Adipose tissue (tissue), 3 donors: ENCODE results near the gene GPR17. TPM values are rescaled to one million over a fixed set of nuclear protein-coding genes. Genes with fewer than 3 reads are reported as not detected.
A peak's percentile ranks its signal among the peaks of the same experiment; 100 is the strongest.

Experiments
- H3K27ac ChIP-seq: one replicate; pipeline ENCODE4 v1.5.1; 2013; ENCODE audit warnings: low read depth, low read length
- WGBS, 3 donors: extraction: QIAGEN DNeasy Blood & Tissue Kit; methylation state at CpG; one replicate each; pipeline ENCODE4 v1.1.7; 2013; 5-methylcytosine and 5-hydroxymethylcytosine counted together
- polyA plus RNA-seq, 3 donors: library from polyadenylated mRNA; stranded (reverse); fragments of 200-250 nt; gene quantifications; one replicate each; pipeline ENCODE4 v1.2.3, GENCODE V29; 2013
- donor health status: healthy with polysubstance abuse.
- donor health status: Bipolar disorder and iron deficiency.
- donor health status: healthy.

Gene GPR17
- polyA plus RNA-seq, 3 donors: 0.10 to 2.4 (median 1.8) TPM

DNA sequence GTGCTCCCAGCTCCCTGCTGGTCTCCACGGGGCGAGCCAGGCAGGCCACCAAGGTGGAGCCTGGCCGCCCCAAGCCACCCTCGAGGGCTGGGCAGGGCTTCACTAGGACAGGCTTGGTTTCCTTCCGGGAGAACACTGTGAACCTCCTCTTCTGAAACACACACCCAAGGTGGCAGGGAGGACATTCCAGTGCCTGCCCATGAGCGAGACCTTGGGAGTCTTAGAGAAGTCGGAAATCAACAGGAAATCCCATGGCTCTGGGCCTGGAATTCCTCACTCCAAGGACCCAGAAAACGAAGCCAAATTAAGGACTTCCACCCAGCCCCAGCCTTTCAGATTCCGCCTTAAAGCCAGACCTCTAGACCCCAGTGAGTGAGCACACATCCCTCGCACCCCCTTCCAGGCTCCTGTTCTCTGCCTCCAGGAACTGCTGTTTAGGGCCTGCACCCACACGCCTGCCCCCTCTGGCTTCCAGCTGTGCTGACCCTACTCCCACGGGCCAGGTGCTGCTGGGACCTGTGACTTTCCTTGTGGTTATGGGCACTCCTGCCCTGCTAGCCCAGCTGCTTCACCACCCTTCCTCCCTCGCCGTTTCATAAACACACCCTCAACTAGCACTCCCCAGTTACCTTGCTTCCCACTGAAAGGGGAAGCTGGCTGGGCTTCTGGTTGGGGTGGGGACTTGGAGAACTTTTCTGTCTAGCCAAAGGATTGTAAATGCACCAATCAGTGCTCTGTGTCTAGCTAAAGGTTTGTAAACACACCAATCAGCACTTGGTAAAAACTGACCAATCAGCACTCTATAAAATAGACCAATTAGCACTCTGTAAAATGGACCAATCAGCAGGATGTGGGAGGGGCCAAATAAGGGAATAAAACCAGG lies 13.7 kb downstream of the GPR17 start:
- H3K27ac ChIP-seq: no peak overlapping the region
- WGBS, 3 donors: 59 to 73% (median 62%) methylated on average over 14 of the region's 14 CpGs

DNA sequence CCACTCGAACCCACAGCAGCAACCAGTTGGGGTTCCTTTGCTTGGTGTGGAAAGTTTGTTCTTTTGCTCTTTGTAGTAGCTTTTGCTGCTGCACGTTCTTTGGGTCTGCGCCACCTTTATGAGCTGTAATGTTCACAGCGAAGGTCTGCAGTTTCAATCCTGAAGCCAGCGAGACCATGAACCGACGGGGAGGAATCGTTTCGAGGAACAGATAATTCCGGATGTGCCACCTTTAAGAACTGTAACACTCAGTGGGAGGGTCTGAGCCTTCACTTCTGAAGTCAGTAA lies 14.3 kb downstream of the GPR17 start:
- peak overlapping the region; percentile 22 for H3K27ac ChIP-seq
- WGBS, 3 donors: 91 to 93% (median 92%) methylated on average over 10 of the region's 10 CpGs

DNA sequence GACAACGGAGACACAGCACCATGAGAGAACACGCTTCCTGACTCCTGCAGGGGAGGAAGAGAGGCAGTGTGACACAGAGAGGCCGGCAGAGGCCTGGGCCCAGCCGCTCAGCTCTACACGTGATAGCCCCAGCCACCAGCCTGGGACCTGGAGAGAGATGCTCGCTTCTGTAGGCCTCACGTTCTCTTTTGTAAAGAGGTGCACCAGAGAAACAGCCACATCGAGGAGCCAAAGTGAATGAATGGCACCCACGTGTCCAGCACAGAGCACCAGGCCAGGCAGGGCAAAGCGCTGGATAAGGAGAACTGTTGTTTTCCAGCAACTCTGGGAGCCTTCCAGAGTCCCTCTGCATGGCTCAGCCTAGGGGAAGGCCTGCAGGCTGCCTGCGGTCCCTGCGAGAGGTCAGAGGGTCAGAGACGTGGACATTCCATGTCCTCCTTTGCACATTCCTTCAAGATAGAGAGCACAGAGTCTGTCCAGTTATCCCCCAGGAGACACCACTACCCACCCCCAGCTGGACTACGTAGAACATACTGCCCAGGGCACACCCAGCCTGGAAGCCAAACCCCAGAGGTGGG lies 15.2 kb downstream of the GPR17 start:
- H3K27ac ChIP-seq: no peak overlapping the region
- 79 to 84% (median 83%) methylated on average over 14 of the region's 14 CpGs for WGBS, 3 donors

DNA sequence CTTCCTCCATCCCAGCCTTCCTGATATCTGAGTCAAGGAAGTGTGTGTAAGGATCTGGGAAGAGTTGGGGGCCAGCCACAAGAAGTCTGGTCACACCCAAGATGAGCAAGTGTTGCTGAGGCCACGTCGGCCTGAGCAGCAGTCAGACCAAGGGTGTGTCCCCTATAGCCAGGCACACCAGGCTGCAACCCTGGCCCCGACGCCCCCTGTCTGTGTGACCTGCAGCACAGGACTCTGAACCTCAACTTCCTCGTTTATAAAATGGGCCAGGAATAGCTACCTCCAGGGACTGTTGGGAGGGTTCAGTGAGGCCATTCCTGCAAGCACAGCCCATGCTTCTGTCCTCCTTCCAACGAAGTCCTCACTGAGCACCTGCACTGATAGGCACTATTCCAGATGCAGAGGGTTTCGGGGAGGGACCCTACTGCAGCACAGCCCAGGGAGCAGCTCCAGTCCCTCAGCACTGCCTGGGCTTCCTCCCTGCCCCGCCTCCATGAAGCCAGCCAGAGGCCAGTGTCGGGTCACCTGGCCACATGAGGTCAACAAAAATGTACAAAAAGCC lies 16.1 kb downstream of the GPR17 start:
- WGBS, 3 donors: 40 to 58% (median 52%) methylated on average over 9 of the region's 9 CpGs
- H3K27ac ChIP-seq: no peak overlapping the region

DNA sequence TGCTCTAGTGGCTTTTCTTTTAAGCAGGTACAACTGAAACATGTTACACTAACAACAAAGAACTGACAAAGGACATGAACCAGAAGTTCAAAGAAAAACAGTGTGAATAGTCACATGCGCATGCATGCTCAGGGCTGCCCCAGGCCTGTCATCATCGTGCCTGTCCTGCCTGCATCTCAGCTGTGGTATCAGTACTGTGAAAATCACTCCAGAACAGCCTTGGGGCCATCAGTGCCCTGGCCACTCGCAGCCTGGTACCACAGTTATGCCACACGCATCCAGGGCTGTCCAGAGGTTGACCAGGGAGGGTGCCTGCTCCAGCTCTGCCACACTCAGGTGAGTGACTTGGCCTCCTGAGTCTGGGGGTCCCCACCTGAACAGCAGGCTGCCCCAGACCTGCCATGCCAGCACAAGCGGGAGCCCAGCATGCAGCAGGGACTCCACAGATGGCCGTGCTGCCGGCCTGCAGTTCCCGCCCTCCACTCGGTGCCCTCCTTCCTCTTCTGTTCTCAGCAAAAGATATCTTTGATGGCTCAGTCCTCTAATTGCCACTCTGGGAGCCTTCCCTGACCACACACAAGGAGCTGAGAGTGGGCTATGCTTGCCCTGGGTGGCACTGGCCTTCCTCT lies 17.1 kb downstream of the GPR17 start:
- no peak overlapping the region for H3K27ac ChIP-seq
- WGBS, 3 donors: 76 to 80% (median 79%) methylated on average over 9 of the region's 9 CpGs

DNA sequence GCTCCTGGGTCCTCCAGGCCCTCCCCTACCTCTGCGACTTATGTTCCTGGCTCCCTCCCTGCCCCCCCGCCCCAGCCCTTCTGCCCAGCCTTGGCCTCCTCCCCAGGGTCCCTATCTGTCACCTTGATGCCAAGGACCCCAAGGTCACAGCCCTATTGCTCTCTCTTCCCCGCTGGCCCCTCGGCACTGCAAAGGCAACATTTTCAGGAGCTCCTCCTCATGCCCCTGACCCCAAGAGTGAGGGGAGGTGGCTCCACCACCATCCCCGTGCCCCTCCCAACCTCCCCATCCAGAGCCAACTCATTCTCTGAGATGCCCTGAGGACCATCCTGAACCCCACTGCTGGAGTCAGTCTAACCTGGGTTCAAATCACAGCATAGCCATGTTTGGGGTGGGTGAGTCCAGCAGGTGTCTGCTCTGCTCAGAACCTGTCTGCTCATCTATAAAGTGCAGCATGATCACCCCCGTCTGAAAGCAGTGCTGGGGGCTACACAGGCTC lies 17.7 kb downstream of the GPR17 start:
- H3K27ac ChIP-seq: no peak overlapping the region
- 69 to 71% (median 69%) methylated on average over 6 of the region's 6 CpGs for WGBS, 3 donors

DNA sequence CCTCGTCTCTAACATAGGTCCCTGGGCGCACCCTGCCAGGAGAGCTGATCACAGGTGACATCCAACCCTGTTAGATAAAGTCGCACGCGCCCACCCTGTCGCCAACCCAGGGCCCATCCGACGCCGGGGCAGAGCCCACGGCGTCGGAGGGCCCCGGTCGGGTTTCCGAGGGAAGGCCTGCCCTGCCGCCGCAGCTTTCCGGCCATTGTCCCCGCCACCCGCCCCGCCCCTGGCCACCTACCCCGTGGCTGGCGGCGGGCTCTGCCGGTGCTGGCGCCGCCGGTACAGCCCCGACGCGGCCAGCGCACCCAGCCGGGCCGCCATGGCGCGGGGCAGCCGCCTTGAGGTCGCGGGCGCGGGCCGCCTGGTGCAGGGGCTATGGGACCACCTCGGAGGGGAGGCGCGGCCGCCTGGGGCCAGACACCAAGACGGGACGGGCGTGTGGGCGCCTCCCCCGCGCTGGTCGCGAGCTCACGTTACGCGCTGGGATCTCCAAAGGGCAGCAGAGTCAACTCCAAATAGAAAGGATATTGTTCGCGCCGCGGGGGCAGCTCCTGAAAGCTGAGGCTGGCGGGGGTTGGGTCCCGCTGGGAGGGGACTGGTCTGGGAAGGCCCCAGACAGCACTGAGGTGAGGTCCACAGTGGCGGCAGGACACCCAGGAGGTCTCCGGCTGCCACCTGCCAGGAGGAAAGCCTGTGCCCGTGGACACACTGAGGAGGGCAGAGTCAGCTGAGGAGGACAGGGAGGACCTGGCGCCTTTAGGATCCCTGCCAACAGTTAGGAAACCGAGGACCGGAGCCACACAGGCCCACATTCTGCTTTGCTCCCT lies 18.3 kb downstream of the GPR17 start:
- WGBS, 3 donors: 16 to 27% (median 22%) methylated on average over 65 to 69 of the region's 69 CpGs
- no peak overlapping the region for H3K27ac ChIP-seq

DNA sequence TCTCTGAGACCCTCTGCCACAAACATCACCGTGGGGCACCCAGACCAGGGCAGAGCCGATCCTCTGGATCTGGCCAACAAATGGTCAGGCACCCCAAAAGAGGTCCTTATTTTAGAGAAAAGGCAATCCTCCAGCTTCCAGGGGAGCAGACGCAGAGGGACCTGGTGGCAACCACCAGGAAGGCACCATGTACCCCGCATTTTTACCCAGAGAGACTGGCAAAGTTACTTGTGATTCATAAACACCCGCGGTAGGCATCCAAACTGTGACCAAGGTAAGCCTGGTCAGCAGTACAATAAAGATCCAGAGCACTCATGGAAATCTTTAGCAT lies 18.9 kb downstream of the GPR17 start:
- 90 to 96% (median 90%) methylated on average over 6 of the region's 6 CpGs for WGBS, 3 donors
- no peak overlapping the region for H3K27ac ChIP-seq

DNA sequence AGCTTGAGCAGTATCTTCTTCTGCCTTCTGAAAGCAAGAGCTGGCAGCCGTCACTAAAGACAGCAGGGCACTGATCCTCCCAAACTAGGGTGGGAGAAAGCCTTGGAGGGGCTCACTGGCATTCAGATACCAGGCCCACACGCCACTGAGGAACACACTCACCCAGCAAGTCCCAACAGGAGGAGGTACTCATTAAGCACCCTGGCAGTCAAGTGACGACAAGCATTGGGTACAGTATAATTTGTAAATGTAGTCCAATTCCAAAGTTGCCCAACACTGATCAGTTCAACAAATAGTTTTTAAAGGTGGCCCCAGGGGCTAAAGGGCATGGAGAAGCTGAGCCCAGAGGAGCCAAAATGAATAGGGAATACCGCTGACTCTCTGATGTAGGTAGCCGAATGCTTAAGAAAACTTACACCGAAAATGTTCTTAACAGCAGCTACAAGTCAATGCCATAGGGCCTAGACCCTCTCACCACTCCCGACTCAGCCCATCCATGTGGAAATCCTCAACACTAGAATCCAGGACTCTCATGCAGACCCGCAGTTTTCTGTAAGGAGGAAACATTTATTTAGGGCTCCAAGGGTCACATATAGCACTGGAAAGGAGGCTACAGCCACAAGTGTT lies 19.4 kb downstream of the GPR17 start:
- H3K27ac ChIP-seq: no peak overlapping the region
- 89 to 94% (median 91%) methylated on average over 8 of the region's 8 CpGs for WGBS, 3 donors

DNA sequence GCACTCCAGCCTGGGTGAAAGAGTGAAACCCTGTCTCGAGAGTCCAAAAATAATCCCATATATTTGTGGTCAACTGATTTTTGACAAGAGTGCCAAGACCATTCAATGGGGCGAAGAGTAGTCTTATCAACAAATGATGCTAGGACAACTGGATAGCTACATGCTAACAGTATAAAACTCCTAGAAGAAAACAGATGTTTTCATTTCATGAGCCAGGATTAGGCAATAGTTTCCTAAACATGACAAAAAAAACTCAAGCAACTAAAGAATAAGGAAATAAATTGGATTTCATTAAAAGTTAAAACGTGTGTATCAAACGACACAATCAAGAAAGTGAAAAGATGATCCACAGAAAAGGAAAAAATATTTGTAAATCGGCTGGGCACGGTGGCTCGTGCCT lies 23.1 kb downstream of the GPR17 start:
- 73 to 77% (median 77%) methylated on average over 7 of the region's 7 CpGs for WGBS, 3 donors
- H3K27ac ChIP-seq: no peak overlapping the region

DNA sequence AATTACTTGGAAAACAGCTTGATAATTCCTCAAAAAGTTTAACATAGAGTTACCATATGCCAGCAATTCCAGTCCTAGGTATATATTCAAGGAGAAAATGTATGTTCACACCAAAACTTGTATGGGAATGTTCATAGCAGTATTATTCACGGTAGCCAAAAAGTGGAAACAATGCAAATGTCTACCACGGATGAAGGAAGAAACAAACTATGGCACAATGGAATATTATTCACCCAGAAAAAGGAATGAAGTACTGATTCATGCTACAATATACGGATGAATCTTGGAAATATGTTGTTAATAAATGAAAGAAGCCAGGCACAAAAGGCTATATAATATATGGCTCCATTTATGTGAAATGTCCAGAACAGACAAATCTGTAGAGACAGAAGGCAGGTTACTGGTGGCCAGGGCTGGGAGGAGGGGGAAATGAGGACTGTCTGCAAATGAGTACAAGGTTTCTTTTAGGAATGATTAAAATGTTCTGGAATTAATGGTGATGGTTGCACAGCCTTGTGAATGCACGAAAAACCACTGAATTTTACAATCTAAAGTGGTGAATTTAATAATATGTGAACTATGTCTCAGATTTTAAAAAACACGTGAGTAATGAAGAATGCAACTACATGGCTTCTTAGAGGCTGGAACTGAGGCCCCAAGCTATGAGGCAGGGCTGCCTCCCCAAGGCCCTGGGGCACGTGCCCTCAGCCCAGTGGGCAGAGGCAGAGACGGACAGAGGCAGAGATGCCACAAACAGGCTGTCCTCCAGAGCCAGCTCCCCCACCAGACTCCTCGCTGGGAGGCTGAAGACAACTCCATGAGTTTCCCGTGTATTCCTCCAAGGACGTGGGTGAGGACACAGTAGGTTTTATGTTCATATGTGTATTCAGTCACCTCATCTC lies 24.4 kb downstream of the GPR17 start:
- H3K27ac ChIP-seq: no peak overlapping the region
- 74 to 85% (median 80%) methylated on average over 10 of the region's 10 CpGs for WGBS, 3 donors

DNA sequence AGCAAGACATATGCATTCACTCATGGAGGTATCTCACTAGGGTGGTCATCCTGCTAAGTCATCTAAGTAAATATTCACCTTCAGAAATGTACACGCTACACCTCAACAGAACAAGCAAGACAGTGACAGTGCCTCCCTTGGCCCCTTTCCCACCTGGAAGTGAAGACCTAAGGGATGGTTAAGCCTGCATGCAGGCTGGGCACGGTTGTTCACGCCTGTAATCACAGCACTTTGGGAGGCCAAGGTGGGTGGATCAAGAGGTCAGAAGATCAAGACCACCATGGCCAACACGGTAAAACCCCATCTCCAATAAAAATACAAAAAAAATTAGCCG lies 25.0 kb downstream of the GPR17 start:
- H3K27ac ChIP-seq: no peak overlapping the region
- WGBS, 3 donors: 71 to 91% (median 88%) methylated on average over 5 of the region's 5 CpGs

DNA sequence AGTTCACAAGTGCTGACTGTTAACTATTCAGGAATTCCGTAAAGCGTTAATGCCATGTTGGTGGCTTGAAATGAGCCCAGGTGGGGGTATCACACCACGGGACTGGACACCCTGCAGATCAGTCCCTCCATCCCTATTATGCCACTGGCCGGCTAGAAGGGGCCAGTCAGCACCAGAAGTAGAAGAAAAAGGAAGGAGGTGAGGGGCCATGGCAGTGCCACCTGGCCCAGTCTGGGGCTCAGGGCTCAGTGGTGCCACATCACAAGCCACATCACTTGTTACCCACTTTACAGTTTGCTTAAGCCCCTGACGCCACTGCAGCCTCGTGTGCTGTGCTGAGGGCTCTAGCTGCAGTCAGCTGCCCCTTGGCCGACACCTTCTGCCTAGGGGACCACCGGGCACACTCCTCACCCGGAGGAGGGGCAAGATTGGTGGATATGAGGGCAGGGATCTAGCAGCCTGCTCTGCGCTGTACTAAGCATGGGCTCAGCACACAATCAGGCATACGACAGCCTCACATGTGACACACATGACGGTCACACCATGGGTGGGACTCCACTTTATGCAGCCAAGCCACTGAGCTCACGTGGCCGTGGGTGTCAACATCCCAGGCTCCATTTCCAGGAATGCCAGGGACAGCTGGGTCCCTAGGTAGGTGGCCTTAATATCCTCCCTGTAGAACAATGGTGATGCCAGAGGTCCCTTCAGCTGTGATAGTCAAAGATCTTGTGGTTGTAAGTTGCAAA lies 25.8 kb downstream of the GPR17 start:
- WGBS, 3 donors: 74 to 81% (median 80%) methylated on average over 14 of the region's 14 CpGs
- H3K27ac ChIP-seq: no peak overlapping the region

DNA sequence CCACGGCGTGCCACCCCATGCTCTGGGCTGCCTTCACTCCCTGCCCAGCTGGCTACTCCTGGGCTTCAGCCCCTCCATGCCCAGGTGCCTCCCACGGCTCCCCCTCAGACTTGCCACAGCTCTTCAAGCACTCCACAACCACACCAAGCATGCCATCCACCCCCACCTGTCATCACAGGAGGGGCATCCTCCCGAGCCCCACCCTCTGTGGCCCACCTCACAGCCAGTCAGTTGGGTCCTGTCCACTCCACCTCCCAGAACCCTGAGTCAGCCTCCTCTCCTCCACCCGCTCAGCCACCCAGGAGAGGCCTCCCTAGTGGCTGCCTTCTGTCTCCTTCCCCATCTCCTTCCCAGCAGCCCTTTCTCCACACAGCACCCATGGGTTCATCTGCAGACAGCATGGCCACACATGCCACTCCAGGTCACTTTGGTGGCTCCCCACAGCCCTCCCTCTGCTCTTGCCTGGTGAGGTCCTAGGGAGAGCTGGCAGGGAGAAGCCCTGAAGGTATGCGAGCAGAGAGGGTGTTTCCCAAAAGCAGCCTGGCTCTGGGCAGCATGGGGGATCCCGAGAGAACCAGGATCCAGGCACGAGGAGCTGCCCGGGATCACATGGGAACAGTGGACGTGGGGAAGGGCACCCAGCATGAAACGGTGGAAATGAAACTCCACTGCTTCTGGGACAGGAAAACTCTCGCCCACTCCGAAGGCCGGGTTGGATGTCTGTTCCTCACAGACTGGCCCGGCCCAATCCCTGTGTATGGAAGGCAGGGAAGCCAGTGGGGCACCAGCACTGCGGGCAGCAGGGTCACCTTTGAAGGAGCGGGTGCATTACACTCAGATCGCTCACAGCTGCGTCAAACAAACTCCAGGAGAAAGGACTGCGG lies 26.6 kb downstream of the GPR17 start:
- WGBS, 3 donors: 60 to 75% (median 68%) methylated on average over 19 to 20 of the region's 20 CpGs
- no peak overlapping the region for H3K27ac ChIP-seq

DNA sequence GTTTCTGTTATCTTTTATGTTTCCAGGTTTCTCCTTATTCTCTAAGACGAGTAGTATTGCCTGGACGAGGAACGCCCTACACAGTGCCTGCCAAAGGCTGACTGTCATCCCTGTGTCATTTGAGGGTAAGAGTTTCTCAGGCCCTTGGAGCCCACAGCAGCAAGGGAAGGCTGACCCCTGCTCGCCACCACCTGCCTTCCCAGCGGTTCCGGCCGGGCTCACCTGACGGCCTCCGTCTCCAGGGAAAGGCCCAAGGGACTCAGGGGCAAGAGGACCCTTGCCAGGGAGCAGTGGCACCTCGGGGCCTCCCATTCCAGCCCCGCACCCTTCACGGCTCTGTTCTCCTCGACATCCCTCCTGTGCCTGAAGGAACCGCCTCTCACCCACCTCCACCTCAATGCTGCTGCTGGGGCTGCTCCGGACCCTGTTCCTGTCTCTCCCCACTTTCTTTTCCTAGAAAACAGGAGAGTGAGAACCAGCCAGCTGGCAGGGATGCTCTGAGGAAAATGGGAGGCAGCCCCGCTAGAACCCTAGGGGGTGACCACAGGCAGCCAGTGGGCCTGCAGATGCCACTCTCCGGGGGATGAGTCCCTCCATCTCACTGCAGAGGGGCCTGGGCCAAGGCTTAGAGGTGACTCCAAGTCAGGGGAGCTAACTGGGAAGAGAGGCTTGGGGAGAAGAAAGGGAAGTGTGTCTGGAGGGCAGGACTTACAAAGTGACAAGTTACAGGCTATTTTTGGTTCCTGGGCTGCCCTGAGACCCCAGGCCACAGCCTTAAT lies 27.5 kb downstream of the GPR17 start:
- peak overlapping the region; percentile 17 for H3K27ac ChIP-seq
- 59 to 77% (median 70%) methylated on average over 16 to 17 of the region's 17 CpGs for WGBS, 3 donors
